ENCODE measurements around the gene GP1BA.

The GP1BA gene

GRCh38 chr17:4896332-4897197, 35.5 kb upstream of the GP1BA start:
- Histone ChIP-seq H3K27me3 (ENCODE audit: control insufficient read depth, insufficient read depth, low read length) (peaks cover 18% of the 10 kb centered on the region), H3K9me3 (ENCODE audit: control insufficient read depth, low read length) (no peaks in the 10 kb centered on the region), H3K4me3 (ENCODE audit: low read length) (no peak overlapping the region), H3K4me1 (ENCODE audit: control insufficient read depth, insufficient read depth, low read length) (peaks cover 22% of the 10 kb centered on the region), H3K9ac (ENCODE audit: low read length) (no peak overlapping the region), H3K36me3 (ENCODE audit: control insufficient read depth, insufficient read depth, low read length) (peaks cover 15% of the 10 kb centered on the region)

GRCh38 chr17:4897198-4897687, 34.8 kb upstream of the GP1BA start:
- Histone ChIP-seq H3K36me3 (ENCODE audit: control insufficient read depth, insufficient read depth, low read length) (peaks cover 9% of the 10 kb centered on the region), H3K9me3 (ENCODE audit: control insufficient read depth, low read length) (no peaks in the 10 kb centered on the region), H3K9ac (ENCODE audit: low read length) (no peak overlapping the region), H3K27me3 (ENCODE audit: control insufficient read depth, insufficient read depth, low read length) (peaks cover 18% of the 10 kb centered on the region), H3K4me3 (ENCODE audit: low read length) (no peak overlapping the region), H3K4me1 (ENCODE audit: control insufficient read depth, insufficient read depth, low read length) (peaks cover 22% of the 10 kb centered on the region)

- H3K27me3 ChIP-seq (ENCODE audit: control insufficient read depth, insufficient read depth, low read length), result peaks cover 18% of the 10 kb centered on the region
- peaks cover 9% of the 10 kb centered on the region for H3K36me3 ChIP-seq (ENCODE audit: control insufficient read depth, insufficient read depth, low read length)
- peaks cover 23% of the 10 kb centered on the region for H3K4me1 ChIP-seq (ENCODE audit: control insufficient read depth, insufficient read depth, low read length)
- H3K4me3 ChIP-seq (ENCODE audit: low read length), result no peak overlapping the region
- H3K9me3 ChIP-seq (ENCODE audit: control insufficient read depth, low read length), result no peaks in the 10 kb centered on the region
- H3K9ac ChIP-seq (ENCODE audit: low read length), result no peak overlapping the region
Measured at GRCh38 chr17:4897785-4898184, 34.3 kb upstream of the GP1BA start.

GRCh38 chr17:4898351-4898750, 33.7 kb upstream of the GP1BA start:
- Histone ChIP-seq H3K4me1 (ENCODE audit: control insufficient read depth, insufficient read depth, low read length) (peaks cover 28% of the 10 kb centered on the region), H3K36me3 (ENCODE audit: control insufficient read depth, insufficient read depth, low read length) (peaks cover 9% of the 10 kb centered on the region), H3K4me3 (ENCODE audit: low read length) (no peak overlapping the region), H3K9me3 (ENCODE audit: control insufficient read depth, low read length) (no peaks in the 10 kb centered on the region), H3K27me3 (ENCODE audit: control insufficient read depth, insufficient read depth, low read length) (peaks cover 18% of the 10 kb centered on the region), H3K9ac (ENCODE audit: low read length) (no peak overlapping the region)

- peaks cover 5% of the 10 kb centered on the region for H3K36me3 ChIP-seq (ENCODE audit: control insufficient read depth, insufficient read depth, low read length)
- H3K27me3 ChIP-seq (ENCODE audit: control insufficient read depth, insufficient read depth, low read length), result peaks cover 18% of the 10 kb centered on the region
- H3K4me3 ChIP-seq (ENCODE audit: low read length), result peak overlapping the region; percentile 67
- peaks cover 32% of the 10 kb centered on the region for H3K4me1 ChIP-seq (ENCODE audit: control insufficient read depth, insufficient read depth, low read length)
- H3K9me3 ChIP-seq (ENCODE audit: control insufficient read depth, low read length), result no peaks in the 10 kb centered on the region
- H3K9ac ChIP-seq (ENCODE audit: low read length), result peak overlapping the region; percentile 78
Measured at GRCh38 chr17:4898927-4899326, 33.1 kb upstream of the GP1BA start.

- no peaks in the 10 kb centered on the region for H3K36me3 ChIP-seq (ENCODE audit: control insufficient read depth, insufficient read depth, low read length)
- H3K4me3 ChIP-seq (ENCODE audit: low read length), result peak within 1 kb of the TSS; percentile 67
- H3K27me3 ChIP-seq (ENCODE audit: control insufficient read depth, insufficient read depth, low read length), result peaks cover 18% of the 10 kb centered on the region
- peak within 1 kb of the TSS; percentile 78 for H3K9ac ChIP-seq (ENCODE audit: low read length)
- no peaks in the 10 kb centered on the region for H3K9me3 ChIP-seq (ENCODE audit: control insufficient read depth, low read length)
- peaks cover 32% of the 10 kb centered on the region for H3K4me1 ChIP-seq (ENCODE audit: control insufficient read depth, insufficient read depth, low read length)
Measured at GRCh38 chr17:4899341-4900230, 32.5 kb upstream of the GP1BA start, which contains the start of gene C17orf107. TSS of gene C17orf107 (plus strand) at chr17:4899536. CDS start at chr17:4899763, 227 bp downstream.

GRCh38 chr17:4900231-4901107, 31.6 kb upstream of the GP1BA start:
- Histone ChIP-seq H3K27me3 (ENCODE audit: control insufficient read depth, insufficient read depth, low read length) (peaks cover 18% of the 10 kb centered on the region), H3K36me3 (ENCODE audit: control insufficient read depth, insufficient read depth, low read length) (no peaks in the 10 kb centered on the region), H3K9me3 (ENCODE audit: control insufficient read depth, low read length) (no peaks in the 10 kb centered on the region), H3K4me1 (ENCODE audit: control insufficient read depth, insufficient read depth, low read length) (peaks cover 32% of the 10 kb centered on the region), H3K4me3 (ENCODE audit: low read length) (peak overlapping the region; percentile 67), H3K9ac (ENCODE audit: low read length) (peak overlapping the region; percentile 78)

GRCh38 chr17:4901108-4901647, 30.9 kb upstream of the GP1BA start:
- Histone ChIP-seq H3K27me3 (ENCODE audit: control insufficient read depth, insufficient read depth, low read length) (peaks cover 18% of the 10 kb centered on the region), H3K4me1 (ENCODE audit: control insufficient read depth, insufficient read depth, low read length) (peaks cover 32% of the 10 kb centered on the region), H3K9ac (ENCODE audit: low read length) (no peak overlapping the region), H3K4me3 (ENCODE audit: low read length) (no peak overlapping the region), H3K36me3 (ENCODE audit: control insufficient read depth, insufficient read depth, low read length) (no peaks in the 10 kb centered on the region), H3K9me3 (ENCODE audit: control insufficient read depth, low read length) (no peaks in the 10 kb centered on the region)

- no peaks in the 10 kb centered on the region for H3K9me3 ChIP-seq (ENCODE audit: control insufficient read depth, low read length)
- no peak overlapping the region for H3K9ac ChIP-seq (ENCODE audit: low read length)
- peaks cover 32% of the 10 kb centered on the region for H3K4me1 ChIP-seq (ENCODE audit: control insufficient read depth, insufficient read depth, low read length)
- H3K4me3 ChIP-seq (ENCODE audit: low read length), result no peak overlapping the region
- no peaks in the 10 kb centered on the region for H3K36me3 ChIP-seq (ENCODE audit: control insufficient read depth, insufficient read depth, low read length)
- H3K27me3 ChIP-seq (ENCODE audit: control insufficient read depth, insufficient read depth, low read length), result peaks cover 18% of the 10 kb centered on the region
Measured at GRCh38 chr17:4901648-4902344, 30.3 kb upstream of the GP1BA start.

GRCh38 chr17:4902540-4902939, 29.5 kb upstream of the GP1BA start:
- H3K4me3 ChIP-seq (ENCODE audit: low read length), result no peak overlapping the region
- H3K4me1 ChIP-seq (ENCODE audit: control insufficient read depth, insufficient read depth, low read length), result peaks cover 32% of the 10 kb centered on the region
- no peaks in the 10 kb centered on the region for H3K36me3 ChIP-seq (ENCODE audit: control insufficient read depth, insufficient read depth, low read length)
- H3K9ac ChIP-seq (ENCODE audit: low read length), result no peak overlapping the region
- peaks cover 18% of the 10 kb centered on the region for H3K27me3 ChIP-seq (ENCODE audit: control insufficient read depth, insufficient read depth, low read length)
- H3K9me3 ChIP-seq (ENCODE audit: control insufficient read depth, low read length), result no peaks in the 10 kb centered on the region
